DOHH2 (cell line): ENCODE data around the gene KIF2C.

Experiments used
- H3F3A ChIP-seq: fragments of 200-600 bp; sonication (generic), shearing (Covaris generic); 2 replicates; pipeline ENCODE4 v1.6.0; 2016; ENCODE audit warnings: antibody characterized with exemption, mild to moderate bottlenecking; ENCODE audit not compliant: control insufficient read depth, insufficient read depth
- H3K27ac ChIP-seq: fragments of 200-600 bp; sonication (generic); 2 replicates; pipeline ENCODE4 v1.5.1; 2014; ENCODE audit warnings: low read depth, mild to moderate bottlenecking, low read length, moderate library complexity
- H3K27me3 ChIP-seq: fragments of 200-600 bp; sonication (generic); 2 replicates; pipeline ENCODE4 v1.6.1; 2014; ENCODE audit warnings: mild to moderate bottlenecking, low read length, mixed read lengths; ENCODE audit not compliant: control insufficient read depth
- H3K36me3 ChIP-seq: fragments of 200-600 bp; sonication (generic); 2 replicates; pipeline ENCODE4 v1.6.1; 2014; ENCODE audit warnings: mild to moderate bottlenecking, low read length, moderate library complexity, mixed read lengths; ENCODE audit not compliant: control insufficient read depth
- H3K4me1 ChIP-seq: fragments of 200-600 bp; sonication (generic); 2 replicates; pipeline ENCODE4 v1.6.1; 2014; ENCODE audit warnings: mild to moderate bottlenecking, low read length, mixed read lengths; ENCODE audit not compliant: control insufficient read depth
- H3K4me2 ChIP-seq: fragments of 200-600 bp; sonication (generic); 2 replicates; pipeline ENCODE4 v1.6.0; 2014; ENCODE audit warnings: mild to moderate bottlenecking, low read length, moderate library complexity
- H3K4me3 ChIP-seq: fragments of 200-600 bp; sonication (generic); 2 replicates; pipeline ENCODE4 v1.5.1; 2014; ENCODE audit warnings: mild to moderate bottlenecking, low read length, mixed read lengths
- H3K79me2 ChIP-seq: fragments of 200-600 bp; sonication (generic); 2 replicates; pipeline ENCODE4 v1.6.1; 2014; ENCODE audit warnings: mild to moderate bottlenecking, low read length, mixed read lengths; ENCODE audit not compliant: control insufficient read depth
- H3K9me2 ChIP-seq: fragments of 200-600 bp; sonication (generic); replicated peaks from 2 replicates; pipeline ENCODE4 v1.6.1; 2014; ENCODE audit warnings: mild to moderate bottlenecking, low read length, mixed read lengths; ENCODE audit not compliant: control insufficient read depth
- H3K9me3 ChIP-seq: fragments of 200-600 bp; sonication (generic); 2 replicates; pipeline ENCODE4 v1.6.1; 2014; ENCODE audit warnings: antibody characterized with exemption, low read length, mixed read lengths; ENCODE audit not compliant: control insufficient read depth, insufficient read depth
- H4K20me1 ChIP-seq: fragments of 200-600 bp; sonication (generic); 2 replicates; pipeline ENCODE4 v1.6.0; 2014; ENCODE audit warnings: low read depth, mild to moderate bottlenecking, antibody characterized with exemption, low read length, moderate library complexity; ENCODE audit not compliant: control insufficient read depth, insufficient read depth
- CTCF ChIP-seq: fragments of 200-600 bp; sonication (generic); IDR thresholded peaks from one replicate; pipeline ENCODE4 v1.5.1; 2014; ENCODE audit warnings: antibody characterized with exemption, mild to moderate bottlenecking, low read depth, low read length; ENCODE audit not compliant: poor library complexity, severe bottlenecking
- EZH2phosphoT487 ChIP-seq: fragments of 200-600 bp; sonication (generic); IDR thresholded peaks from 2 replicates; pipeline ENCODE4 v1.6.1; 2017; ENCODE audit warnings: borderline replicate concordance, mild to moderate bottlenecking, antibody characterized with exemption, low read length, moderate library complexity, mixed read lengths

The KIF2C gene

GRCh38 chr1:44775078-44775929, 35.7 kb downstream of the KIF2C start, which contains the start of gene RPS8:
TSS of gene RPS8 (plus strand) at chr1:44775540. CDS start at chr1:44775597, 57 bp downstream.
- Histone ChIP-seq H3K4me2 (peak within 1 kb of the TSS; percentile 74), H4K20me1 (peaks cover 12% of the 10 kb centered on the region), H3K4me3 (peak within 1 kb of the TSS; percentile 99), H3K9me3 (no peaks in the 10 kb centered on the region), H3K27ac (peak within 1 kb of the TSS; percentile 78), H3K27me3 (no peaks in the 10 kb centered on the region), H3K4me1 (peaks cover 30% of the 10 kb centered on the region), H3K9me2 (no peaks in the 10 kb centered on the region), H3K79me2 (peaks cover 54% of the 10 kb centered on the region), H3K36me3 (peaks cover 54% of the 10 kb centered on the region), H3F3A (peaks cover 53% of the 10 kb centered on the region)
- no peak for TF ChIP-seq EZH2phosphoT487
- no peak for TF ChIP-seq CTCF

GRCh38 chr1:44775930-44776729, 36.5 kb downstream of the KIF2C start:
- peak overlapping the region; percentile 99 for H3K4me3 ChIP-seq
- H3F3A ChIP-seq, result peaks cover 61% of the 10 kb centered on the region
- peaks cover 62% of the 10 kb centered on the region for H3K36me3 ChIP-seq
- no peaks in the 10 kb centered on the region for H3K27me3 ChIP-seq
- peak overlapping the region; percentile 74 for H3K4me2 ChIP-seq
- H3K9me2 ChIP-seq, result no peaks in the 10 kb centered on the region
- peaks cover 54% of the 10 kb centered on the region for H3K79me2 ChIP-seq
- peak overlapping the region; percentile 78 for H3K27ac ChIP-seq
- peaks cover 12% of the 10 kb centered on the region for H4K20me1 ChIP-seq
- no peak for TF ChIP-seq EZH2phosphoT487
- no peak for TF ChIP-seq CTCF
- H3K4me1 ChIP-seq, result peaks cover 30% of the 10 kb centered on the region
- no peaks in the 10 kb centered on the region for H3K9me3 ChIP-seq

GRCh38 chr1:44776730-44777068, 37.1 kb downstream of the KIF2C start:
- no peak for TF ChIP-seq EZH2phosphoT487
- TF ChIP-seq CTCF, result no peak
- peaks cover 54% of the 10 kb centered on the region for H3K79me2 ChIP-seq
- H3K9me3 ChIP-seq, result no peaks in the 10 kb centered on the region
- peaks cover 67% of the 10 kb centered on the region for H3K36me3 ChIP-seq
- H3K27me3 ChIP-seq, result no peaks in the 10 kb centered on the region
- H3F3A ChIP-seq, result peaks cover 67% of the 10 kb centered on the region
- H3K9me2 ChIP-seq, result no peaks in the 10 kb centered on the region
- peaks cover 34% of the 10 kb centered on the region for H3K4me1 ChIP-seq
- H4K20me1 ChIP-seq, result peaks cover 12% of the 10 kb centered on the region
- peak overlapping the region; percentile 78 for H3K27ac ChIP-seq
- peak overlapping the region; percentile 74 for H3K4me2 ChIP-seq
- peak overlapping the region; percentile 99 for H3K4me3 ChIP-seq
